HEK293T (cell line): Measurements from ENCODE around the gene ELP4.

Experiments
- ARNT ChIP-seq: fragments of 450-650 bp; IDR thresholded peaks from 2 replicates; pipeline ENCODE4 v1.6.1; 2017; ENCODE audit warnings: mild to moderate bottlenecking
- CTBP1 ChIP-seq: fragments of 450-650 bp; IDR thresholded peaks from 2 replicates; pipeline ENCODE4 v1.6.1; 2016; ENCODE audit warnings: borderline replicate concordance
- ELF4 ChIP-seq: fragments of 450-650 bp; IDR thresholded peaks from 2 replicates; pipeline ENCODE4 v1.6.1; 2017; ENCODE audit warnings: antibody characterized with exemption
- FOXA1 ChIP-seq: fragments of 450-650 bp; IDR thresholded peaks from 2 replicates; pipeline ENCODE4 v1.6.1; 2016; ENCODE audit warnings: mild to moderate bottlenecking
- FOXK2 ChIP-seq: fragments of 450-650 bp; IDR thresholded peaks from 2 replicates; pipeline ENCODE4 v1.6.1; 2016; ENCODE audit warnings: mild to moderate bottlenecking
- FOXM1 ChIP-seq: fragments of 450-650 bp; IDR thresholded peaks from 2 replicates; pipeline ENCODE4 v1.6.1; 2017; ENCODE audit warnings: mild to moderate bottlenecking, borderline replicate concordance
- HDGF ChIP-seq: fragments of 450-650 bp; IDR thresholded peaks from 2 replicates; pipeline ENCODE4 v1.6.1; 2017; ENCODE audit warnings: antibody characterized with exemption, borderline replicate concordance
- LEF1 ChIP-seq: fragments of 450-650 bp; IDR thresholded peaks from 2 replicates; pipeline ENCODE4 v1.6.1; 2017; ENCODE audit warnings: mild to moderate bottlenecking, borderline replicate concordance
- NFRKB ChIP-seq: fragments of 450-650 bp; IDR thresholded peaks from 2 replicates; pipeline ENCODE4 v1.6.1; 2016; ENCODE audit warnings: mild to moderate bottlenecking, moderate library complexity
- PKNOX1 ChIP-seq: fragments of 450-650 bp; IDR thresholded peaks from 2 replicates; pipeline ENCODE4 v1.6.1; 2016
- SP1 ChIP-seq: fragments of 450-650 bp; IDR thresholded peaks from 2 replicates; pipeline ENCODE4 v1.6.1; 2017
- SUZ12 ChIP-seq: fragments of 450-650 bp; IDR thresholded peaks from 2 replicates; pipeline ENCODE4 v1.6.1; 2016; ENCODE audit warnings: mild to moderate bottlenecking
- TARDBP ChIP-seq: fragments of 450-650 bp; IDR thresholded peaks from 2 replicates; pipeline ENCODE4 v1.6.1; 2016
- ZNF384 ChIP-seq: fragments of 450-650 bp; IDR thresholded peaks from 2 replicates; pipeline ENCODE4 v1.6.1; 2016

- TF ChIP-seq FOXA1: no peak
- TF ChIP-seq TARDBP: no peak
- TF ChIP-seq SP1: no peak
- TF ChIP-seq CTBP1: no peak
- no peak for TF ChIP-seq FOXM1
- no peak for TF ChIP-seq SUZ12
- no peak for TF ChIP-seq HDGF
- no peak for TF ChIP-seq ELF4
- no peak for TF ChIP-seq NFRKB
- no peak for TF ChIP-seq FOXK2
- TF ChIP-seq PKNOX1: no peak
- TF ChIP-seq LEF1: no peak
- TF ChIP-seq ARNT: no peak
- no peak for TF ChIP-seq ZNF384
Observed at GRCh38 chr11:31799435-31800397, 290.1 kb downstream of the ELP4 start.
